ENCODE measurements around the gene SUPT16H. TPM values are rescaled to one million over a fixed set of nuclear protein-coding genes. Genes with fewer than 3 reads are reported as not detected.

Gene SUPT16H
- polyA plus RNA-seq, 1 of the 3 experiments (the other 2 are of a cell fraction), result 53.7 TPM

GRCh38 chr14:21320913-21321312, 62.9 kb downstream of the SUPT16H start:
- POLR2A ChIA-PET, result no interaction called here
- no peaks in the 10 kb centered on the region for H3K79me2 ChIP-seq (ENCODE audit: insufficient read depth)
- no peak for DNase-seq
- H3K4me2 ChIP-seq, result no peak overlapping the region
- H2AFZ ChIP-seq (ENCODE audit: low read depth), result no peak overlapping the region
- no peaks in the 10 kb centered on the region for H3K36me3 ChIP-seq (replicated peaks in 1 of 2; ENCODE audit: control insufficient read depth in 1 of 2, insufficient read depth in 2 of 2, low read length in 1 of 2)
- CTCF ChIA-PET, result no interaction called here
- no peaks in the 10 kb centered on the region; a peak in 1 of 4 replicates for H3K4me1 ChIP-seq (ENCODE audit: control insufficient read depth in 1 of 2, insufficient read depth in 2 of 2, low read depth in 1 of 2, low read length in 1 of 2)
- H3K27me3 ChIP-seq (ENCODE audit: insufficient read depth), result peaks cover 18% of the 10 kb centered on the region; the same call in 1 of the 2 replicates
- no peak for TF ChIP-seq GATA2 (CRISPR knock-in tag; IDR thresholded peaks at IDR 0.05)
- no peak for TF ChIP-seq RCOR1 (IDR thresholded peaks at IDR 0.05; ENCODE audit: low read length)
- TF ChIP-seq ELF1 (IDR thresholded peaks at IDR 0.05), result no peak
- TF ChIP-seq SMC3 (IDR thresholded peaks at IDR 0.05; ENCODE audit: low read depth, low read length), result no peak
- TF ChIP-seq USF2 (IDR thresholded peaks at IDR 0.05; ENCODE audit: borderline replicate concordance, low read depth, low read length), result no peak
- no peak for TF ChIP-seq REST (IDR thresholded peaks at IDR 0.05; ENCODE audit: low read depth, low read length)
- TF ChIP-seq IRF3 (IDR thresholded peaks at IDR 0.05; ENCODE audit: low read depth, low read length), result no peak
- no peak for TF ChIP-seq GABPA (IDR thresholded peaks at IDR 0.05; ENCODE audit: low read depth)
- no peak for TF ChIP-seq FOXJ3 (CRISPR knock-in tag; IDR thresholded peaks at IDR 0.05)
- no peak overlapping the region for H3K27ac ChIP-seq (ENCODE audit: low read depth in 2 of 2, low read length in 1 of 2)
- WGBS (ENCODE audit: low lambda C conversion rate), result 100% methylated on average over 2 of the region's 2 CpGs
- H3K9ac ChIP-seq, result no peak overlapping the region
- H3K9me2 ChIP-seq, result no peaks in the 10 kb centered on the region
- no peak overlapping the region for H3K4me3 ChIP-seq (ENCODE audit: low read depth in 2 of 2, low read length in 1 of 2)
- no peaks in the 10 kb centered on the region for H4K20me1 ChIP-seq (ENCODE audit: insufficient read depth)
- H3K9me3 ChIP-seq, result no peaks in the 10 kb centered on the region
- H3F3A ChIP-seq (replicated peaks; ENCODE audit: insufficient read depth), result no peaks in the 10 kb centered on the region

GRCh38 chr14:21317398-21317797, 66.4 kb downstream of the SUPT16H start:
- Histone ChIP-seq H3K4me1 (ENCODE audit: control insufficient read depth in 1 of 2, insufficient read depth in 2 of 2, low read depth in 1 of 2, low read length in 1 of 2) (no peaks in the 10 kb centered on the region; a peak in 1 of 4 replicates), H3K79me2 (ENCODE audit: insufficient read depth) (no peaks in the 10 kb centered on the region), H3K27ac (ENCODE audit: low read depth in 2 of 2, low read length in 1 of 2) (no peak overlapping the region), H2AFZ (ENCODE audit: low read depth) (no peak overlapping the region), H3K9me3 (no peaks in the 10 kb centered on the region), H3F3A (replicated peaks; ENCODE audit: insufficient read depth) (no peaks in the 10 kb centered on the region), H3K9ac (no peak overlapping the region), H3K27me3 (ENCODE audit: insufficient read depth) (peaks cover 12% of the 10 kb centered on the region; the same call in 1 of the 2 replicates), H3K9me2 (no peaks in the 10 kb centered on the region), H3K36me3 (replicated peaks in 1 of 2; ENCODE audit: control insufficient read depth in 1 of 2, insufficient read depth in 2 of 2, low read length in 1 of 2) (no peaks in the 10 kb centered on the region), H3K4me2 (no peak overlapping the region), H3K4me3 (ENCODE audit: low read depth in 2 of 2, low read length in 1 of 2) (no peak overlapping the region), H4K20me1 (ENCODE audit: insufficient read depth) (no peaks in the 10 kb centered on the region)
- no peak for DNase-seq
- TF ChIP-seq REST (IDR thresholded peaks at IDR 0.05; ENCODE audit: low read depth, low read length) (peak; percentile 41; the same call in 1 of the 2 replicates), MAX (IDR thresholded peaks at IDR 0.05; ENCODE audit: low read depth) (no peak)
- ChIA-PET POLR2A (no interaction called here), CTCF (interaction anchor here (0.6 kb wide), 1 partner anchor 1802 kb away, joined by 3 read pairs; no protein-coding TSS in a partner anchor)
- 57% methylated on average over 3 of the region's 3 CpGs for WGBS (ENCODE audit: low lambda C conversion rate)
